ENCODE results near the gene LIN9. TPM values are rescaled to one million over a fixed set of nuclear protein-coding genes. Genes with fewer than 3 reads are reported as not detected.
"Not testable (repeated sequence)": the region's sequence is repeated elsewhere in the genome, so short reads cannot be mapped to it uniquely, and the experiment has no call there.

The LIN9 gene
- total RNA-seq, 1 donor from 2014 or later: 4.6 TPM

- TF ChIP-seq, protein P1, sequence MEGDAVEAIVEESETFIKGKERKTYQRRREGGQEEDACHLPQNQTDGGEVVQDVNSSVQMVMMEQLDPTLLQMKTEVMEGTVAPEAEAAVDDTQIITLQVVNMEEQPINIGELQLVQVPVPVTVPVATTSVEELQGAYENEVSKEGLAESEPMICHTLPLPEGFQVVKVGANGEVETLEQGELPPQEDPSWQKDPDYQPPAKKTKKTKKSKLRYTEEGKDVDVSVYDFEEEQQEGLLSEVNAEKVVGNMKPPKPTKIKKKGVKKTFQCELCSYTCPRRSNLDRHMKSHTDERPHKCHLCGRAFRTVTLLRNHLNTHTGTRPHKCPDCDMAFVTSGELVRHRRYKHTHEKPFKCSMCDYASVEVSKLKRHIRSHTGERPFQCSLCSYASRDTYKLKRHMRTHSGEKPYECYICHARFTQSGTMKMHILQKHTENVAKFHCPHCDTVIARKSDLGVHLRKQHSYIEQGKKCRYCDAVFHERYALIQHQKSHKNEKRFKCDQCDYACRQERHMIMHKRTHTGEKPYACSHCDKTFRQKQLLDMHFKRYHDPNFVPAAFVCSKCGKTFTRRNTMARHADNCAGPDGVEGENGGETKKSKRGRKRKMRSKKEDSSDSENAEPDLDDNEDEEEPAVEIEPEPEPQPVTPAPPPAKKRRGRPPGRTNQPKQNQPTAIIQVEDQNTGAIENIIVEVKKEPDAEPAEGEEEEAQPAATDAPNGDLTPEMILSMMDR (IDR thresholded peaks at IDR 0.05): no peak
- intact Hi-C loops (cut with DNase I): no loop called here
- no peak overlapping the region for H3K27ac ChIP-seq
- DNase-seq (no peak), ATAC-seq (no peak)
- no peak overlapping the region for H3K4me3 ChIP-seq
- no peaks in the 10 kb centered on the region for H3K4me1 ChIP-seq
- H3K27me3 ChIP-seq: no peaks in the 10 kb centered on the region
- H3K9me3 ChIP-seq: no peaks in the 10 kb centered on the region
- H3K36me3 ChIP-seq: no peaks in the 10 kb centered on the region
Measured at GRCh38 chr1:226279498-226279897, 29.5 kb downstream of the LIN9 start.

- Histone ChIP-seq H3K27ac (no peak overlapping the region), H3K36me3 (no peaks in the 10 kb centered on the region), H3K4me1 (no peaks in the 10 kb centered on the region), H3K27me3 (no peaks in the 10 kb centered on the region), H3K9me3 (no peaks in the 10 kb centered on the region), H3K4me3 (no peak overlapping the region)
- TF ChIP-seq, protein P1 (IDR thresholded peaks at IDR 0.05): no peak
- intact Hi-C loops (cut with DNase I): no loop called here
- no peak for DNase-seq
- ATAC-seq: no peak
Measured at GRCh38 chr1:226277897-226278296, 31.1 kb downstream of the LIN9 start.

DNA sequence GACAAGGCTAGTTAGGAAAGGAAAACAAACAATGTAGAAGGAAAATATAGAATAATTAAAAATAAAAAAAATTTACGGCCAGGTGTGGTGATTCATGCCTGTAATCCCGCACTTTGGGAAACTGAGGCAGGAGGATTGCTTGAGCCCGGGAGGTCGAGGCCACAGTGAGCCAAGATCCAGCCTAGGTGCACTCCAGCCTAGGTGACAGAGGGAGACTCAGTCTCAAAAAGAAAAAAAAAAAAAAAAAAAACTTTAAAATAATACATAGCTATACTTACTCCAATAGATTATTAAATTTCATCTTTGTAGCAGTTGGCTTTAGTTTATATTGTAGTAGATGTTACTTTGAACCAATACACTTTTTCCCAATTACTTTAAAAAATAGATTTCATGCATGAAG lies 32.0 kb downstream of the LIN9 start:
- Histone ChIP-seq H3K27me3 (no peaks in the 10 kb centered on the region), H3K4me3 (no peak overlapping the region), H3K27ac (no peak overlapping the region), H3K9me3 (no peaks in the 10 kb centered on the region), H3K36me3 (no peaks in the 10 kb centered on the region), H3K4me1 (no peaks in the 10 kb centered on the region)
- TF ChIP-seq, protein P1 (IDR thresholded peaks at IDR 0.05): no peak
- ATAC-seq (no peak), DNase-seq (no peak)
- intact Hi-C loops (cut with DNase I): no loop called here

DNA sequence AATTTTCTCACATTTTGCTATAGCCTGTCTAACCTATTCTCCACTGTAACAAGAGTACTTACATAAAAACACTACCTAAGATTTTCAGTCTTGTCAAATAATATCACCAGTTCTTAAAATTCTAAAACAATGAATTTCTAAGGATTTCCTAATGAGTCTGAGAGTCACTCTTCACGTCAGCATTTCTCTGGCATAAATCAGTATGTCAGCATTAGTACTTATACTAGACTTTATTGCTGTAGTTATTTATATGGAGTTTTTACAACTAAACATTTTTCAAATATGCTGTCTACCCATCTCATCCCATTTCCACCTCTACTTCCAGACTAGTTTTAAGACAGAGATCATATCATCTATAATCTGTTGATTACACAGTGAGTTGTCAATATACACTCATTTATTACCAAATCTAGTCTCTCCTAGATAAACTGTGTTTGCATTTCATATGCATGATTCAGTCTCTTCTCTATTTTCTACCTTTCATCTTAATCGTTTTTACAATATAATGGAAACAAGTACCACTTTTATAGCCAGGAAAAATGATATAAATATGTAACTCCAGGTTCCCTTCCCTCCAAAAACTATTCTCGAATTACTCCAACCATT lies 32.8 kb downstream of the LIN9 start:
- no peak for ATAC-seq
- H3K27me3 ChIP-seq: no peaks in the 10 kb centered on the region
- TF ChIP-seq, protein P1 (IDR thresholded peaks at IDR 0.05): no peak
- H3K4me3 ChIP-seq: no peak overlapping the region
- no peaks in the 10 kb centered on the region for H3K9me3 ChIP-seq
- H3K36me3 ChIP-seq: no peaks in the 10 kb centered on the region
- intact Hi-C loops (cut with DNase I): no loop called here
- no peak for DNase-seq
- no peaks in the 10 kb centered on the region for H3K4me1 ChIP-seq
- no peak overlapping the region for H3K27ac ChIP-seq

GRCh38 chr1:226274138-226274537 lies 34.8 kb downstream of the LIN9 start:
- H3K27ac ChIP-seq: no peak overlapping the region
- no peak for ATAC-seq
- no peaks in the 10 kb centered on the region for H3K4me1 ChIP-seq
- no peak for DNase-seq
- no peaks in the 10 kb centered on the region for H3K36me3 ChIP-seq
- intact Hi-C loops (cut with DNase I): no loop called here
- no peak overlapping the region for H3K4me3 ChIP-seq
- H3K27me3 ChIP-seq: no peaks in the 10 kb centered on the region
- no peaks in the 10 kb centered on the region for H3K9me3 ChIP-seq
- TF ChIP-seq, protein P1 (IDR thresholded peaks at IDR 0.05): no peak

GRCh38 chr1:226272233-226272902 lies 36.6 kb downstream of the LIN9 start:
- H3K4me1 ChIP-seq; H3K4me3 ChIP-seq; H3K9me3 ChIP-seq; DNase-seq; H3K27ac ChIP-seq; intact Hi-C loops (cut with DNase I); ATAC-seq; H3K27me3 ChIP-seq; H3K36me3 ChIP-seq: not testable (repeated sequence)
